Immature natural killer cell (primary cell): ENCODE results near the gene COMMD7. TPM values are rescaled to one million over a fixed set of nuclear protein-coding genes. Genes with fewer than 3 reads are reported as not detected.

Experiments used
- DNase-seq, 3 donors: peaks; one replicate each; pipeline ENCODE4 v3.0.0; 2022; ENCODE audit warnings: mixed read lengths in 1 of 3
- H3K27ac Mint-ChIP-seq, 6 donors: one replicate each; pipeline ENCODE4 v1.8.0; 2020; ENCODE audit warnings: mixed read lengths in 6 of 6, mild to moderate bottlenecking in 5 of 6, inconsistent platforms in 4 of 6, moderate library complexity in 3 of 6
- H3K27me3 Mint-ChIP-seq, 3 donors: one replicate each; pipeline ENCODE4 v1.8.0; 2020 to 2021; ENCODE audit warnings: low read depth in 3 of 3, mild to moderate bottlenecking in 3 of 3, mixed read lengths in 3 of 3, moderate library complexity in 3 of 3, inconsistent platforms in 1 of 3
- H3K36me3 Mint-ChIP-seq, 3 donors: one replicate each; pipeline ENCODE4 v1.8.0; 2020; ENCODE audit warnings: mixed read lengths in 3 of 3, inconsistent platforms in 2 of 3, mild to moderate bottlenecking in 2 of 3
- H3K4me1 Mint-ChIP-seq, 2 donors: one replicate each; pipeline ENCODE4 v1.8.0; 2020; ENCODE audit warnings: inconsistent platforms in 2 of 2, mild to moderate bottlenecking in 2 of 2, mixed read lengths in 2 of 2, moderate library complexity in 1 of 2
- H3K4me3 Mint-ChIP-seq, 5 donors: one replicate each; pipeline ENCODE4 v1.8.0; 2020; ENCODE audit warnings: mild to moderate bottlenecking in 5 of 5, mixed read lengths in 5 of 5, inconsistent platforms in 3 of 5, moderate library complexity in 3 of 5
- H3K9me3 Mint-ChIP-seq, 6 donors: one replicate each; pipeline ENCODE4 v1.8.0; 2020; ENCODE audit warnings: mild to moderate bottlenecking in 6 of 6, mixed read lengths in 6 of 6, inconsistent platforms in 4 of 6, moderate library complexity in 3 of 6
- polyA plus RNA-seq, 3 donors: library from polyadenylated mRNA; unstranded; fragments of 300-500 nt; fragmentation: Illumina TruSeq; gene quantifications; one replicate each; pipeline ENCODE4 v1.2.3, GENCODE V29; 2021

COMMD7 gene
- polyA plus RNA-seq, 3 donors from 2014 or later, result 166 to 265 (median 208) TPM

DNA sequence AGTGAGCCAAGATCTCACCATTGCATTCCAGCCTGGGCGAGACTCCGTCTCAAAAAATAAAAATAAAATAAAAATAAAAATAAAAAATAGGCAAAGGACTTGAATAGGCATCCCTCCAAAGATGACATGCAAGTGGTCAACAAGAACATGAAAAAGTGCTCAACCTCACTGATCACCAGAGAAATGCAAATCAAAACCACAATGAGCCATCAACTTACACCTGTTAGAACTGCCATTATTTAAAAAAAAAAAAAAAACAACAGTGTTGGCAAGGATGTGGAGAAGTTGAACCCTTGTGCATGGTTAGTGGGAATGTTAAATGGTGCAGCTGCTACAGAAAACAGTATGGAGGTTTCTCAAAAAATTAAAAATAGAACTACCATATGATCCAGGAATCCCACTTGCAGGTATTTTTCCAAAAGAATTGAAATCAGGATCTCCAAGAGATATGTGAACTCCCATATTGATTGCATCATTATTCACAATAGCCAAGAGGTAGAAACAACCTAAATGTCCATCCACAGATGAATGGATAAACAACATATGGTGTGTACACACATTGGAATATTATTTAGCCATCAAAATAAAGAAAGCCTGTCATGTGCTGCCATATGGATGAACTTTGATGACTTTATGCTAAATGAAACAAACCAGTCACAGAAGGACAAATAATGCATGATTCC, 72.4 kb downstream of the COMMD7 start:
- no peak overlapping the region for H3K27ac Mint-ChIP-seq
- no peak for DNase-seq
- peaks cover 0 to 3% (median 0%) of the 10 kb centered on the region in 3 donors for H3K27me3 Mint-ChIP-seq
- no peaks in the 10 kb centered on the region for H3K36me3 Mint-ChIP-seq
- no peaks in the 10 kb centered on the region for H3K9me3 Mint-ChIP-seq
- no peak overlapping the region for H3K4me3 Mint-ChIP-seq
- peaks cover 28 to 40% of the 10 kb centered on the region in 2 donors for H3K4me1 Mint-ChIP-seq

DNA sequence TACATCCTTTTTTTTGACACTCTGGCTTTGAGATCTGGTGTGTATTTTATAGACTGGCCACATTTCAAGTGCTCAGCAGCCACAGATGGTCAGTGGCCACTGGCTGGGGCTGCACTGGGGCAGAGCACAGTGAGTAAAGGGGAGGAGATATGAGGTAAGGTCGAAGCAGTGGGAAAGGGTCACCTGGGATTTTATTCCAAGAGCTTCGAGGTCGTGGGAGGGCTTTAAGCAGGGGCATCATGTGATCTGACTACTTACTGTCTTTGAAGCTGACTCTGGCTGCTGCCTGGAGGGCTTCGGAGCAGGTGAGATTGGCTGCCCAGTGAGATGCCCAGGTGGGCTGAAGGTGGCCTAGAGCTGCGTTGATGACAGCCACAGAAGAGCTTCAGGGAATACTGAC, 76.2 kb downstream of the COMMD7 start:
- no peaks in the 10 kb centered on the region for H3K36me3 Mint-ChIP-seq
- no peaks in the 10 kb centered on the region for H3K9me3 Mint-ChIP-seq
- no peaks in the 10 kb centered on the region for H3K27me3 Mint-ChIP-seq
- peak overlapping the region in 2 of 6 donors; percentile 41 to 46 for H3K27ac Mint-ChIP-seq
- no peak for DNase-seq
- no peak overlapping the region for H3K4me3 Mint-ChIP-seq
- H3K4me1 Mint-ChIP-seq, result peaks cover 11 to 20% of the 10 kb centered on the region in 2 donors

DNA sequence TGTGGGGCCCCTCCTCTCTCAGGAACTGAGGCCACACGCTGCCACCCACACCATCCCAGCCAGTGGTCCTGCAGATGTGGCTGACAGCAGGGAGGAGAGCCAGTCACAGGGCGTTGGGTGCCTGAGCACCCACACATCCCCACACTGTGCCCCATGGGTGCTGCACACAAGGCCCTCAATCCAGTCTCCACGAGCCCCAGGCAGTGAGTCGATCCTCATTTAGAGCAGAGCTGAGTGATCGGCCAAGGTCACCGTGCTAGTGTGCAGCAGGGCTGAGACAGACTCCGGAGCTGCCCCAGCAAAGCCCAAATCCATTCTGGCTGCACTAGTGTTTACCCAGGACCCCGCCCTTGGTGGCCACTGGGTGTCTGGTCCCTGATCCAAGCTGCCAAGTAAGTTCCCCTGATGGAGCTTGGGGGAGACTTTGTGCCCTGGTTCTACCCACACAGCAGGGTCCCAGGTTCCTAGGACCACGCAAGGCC, 78.5 kb downstream of the COMMD7 start:
- peak overlapping the region in 3 of 6 donors; percentile 12 to 71 (median 17) for H3K27ac Mint-ChIP-seq
- H3K9me3 Mint-ChIP-seq, result no peaks in the 10 kb centered on the region
- no peaks in the 10 kb centered on the region for H3K27me3 Mint-ChIP-seq
- H3K36me3 Mint-ChIP-seq, result no peaks in the 10 kb centered on the region
- H3K4me3 Mint-ChIP-seq, result peak overlapping the region in 1 of 5 donors; percentile 59
- peaks cover 9 to 14% of the 10 kb centered on the region in 2 donors for H3K4me1 Mint-ChIP-seq
- DNase-seq, result peak in 1 of 3 donors; percentile 20

DNA sequence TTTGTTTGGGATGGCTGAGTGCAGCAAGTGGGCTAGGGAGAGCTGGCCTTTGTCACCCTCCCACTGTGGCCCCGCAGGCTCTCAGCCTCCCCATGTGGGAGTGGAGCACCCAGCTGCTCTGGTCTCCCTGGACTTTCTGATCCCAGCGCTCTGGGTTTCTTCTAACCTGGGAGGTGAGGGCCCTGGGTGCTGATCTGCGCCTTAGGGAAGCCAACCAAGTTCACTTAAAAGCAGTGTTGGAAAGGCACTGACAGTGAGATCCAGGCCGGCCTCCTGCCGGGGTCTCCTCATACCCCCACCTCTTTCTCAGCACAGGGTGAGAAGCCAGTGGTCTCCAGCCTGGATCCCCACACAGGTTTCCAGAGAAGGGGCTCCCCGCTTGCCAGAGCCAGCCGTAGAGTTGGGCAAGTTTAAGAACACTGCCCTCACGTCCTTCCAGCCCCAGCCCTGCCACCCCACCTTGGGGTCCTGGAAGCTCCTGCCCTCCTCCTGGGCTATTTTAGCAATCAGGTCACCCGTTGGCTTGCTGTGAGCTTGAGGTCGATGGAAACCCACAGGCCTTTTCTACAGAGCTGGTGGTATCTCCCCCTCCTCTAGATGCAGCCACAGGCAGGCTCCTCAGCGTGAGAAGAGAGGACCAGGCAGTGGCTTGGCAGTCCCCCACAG, 79.1 kb downstream of the COMMD7 start:
- H3K27me3 Mint-ChIP-seq, result no peaks in the 10 kb centered on the region
- H3K36me3 Mint-ChIP-seq, result no peaks in the 10 kb centered on the region
- no peaks in the 10 kb centered on the region for H3K9me3 Mint-ChIP-seq
- H3K27ac Mint-ChIP-seq, result peak overlapping the region in 1 of 6 donors; percentile 12
- no peak overlapping the region for H3K4me3 Mint-ChIP-seq
- no peak for DNase-seq
- H3K4me1 Mint-ChIP-seq, result peaks cover 9 to 14% of the 10 kb centered on the region in 2 donors

DNA sequence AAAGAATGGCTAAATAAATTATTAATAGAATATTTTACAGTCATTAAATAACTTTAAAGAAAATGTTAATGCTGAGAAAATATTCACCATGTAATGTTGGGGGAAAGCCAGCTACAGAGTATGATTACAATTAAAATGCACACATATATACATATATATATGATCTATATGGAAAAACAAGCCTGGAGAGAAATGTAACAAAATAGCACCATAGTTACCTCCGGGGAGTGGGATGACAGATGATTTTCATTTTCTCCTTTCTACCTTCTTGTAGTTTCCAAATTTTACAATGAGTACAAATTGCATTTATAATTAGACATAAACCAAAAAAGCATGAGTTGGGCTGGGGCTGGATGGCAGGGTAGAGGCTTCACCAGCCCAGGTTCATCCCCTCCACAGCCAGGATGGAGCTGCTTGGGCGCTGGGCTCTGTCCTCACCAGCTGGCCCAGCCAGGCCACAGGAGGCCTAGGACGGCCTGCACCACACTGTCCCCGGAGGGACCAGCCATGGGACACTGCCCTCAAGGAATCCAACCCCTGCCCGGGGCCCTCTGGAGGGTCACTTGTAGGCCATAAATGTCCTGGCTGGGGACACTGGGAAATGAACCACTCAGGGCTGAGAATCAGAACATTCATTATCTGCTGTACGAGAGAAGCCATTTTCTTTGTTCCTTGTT, 79.8 kb downstream of the COMMD7 start:
- no peaks in the 10 kb centered on the region for H3K36me3 Mint-ChIP-seq
- no peak for DNase-seq
- no peaks in the 10 kb centered on the region for H3K9me3 Mint-ChIP-seq
- no peak overlapping the region for H3K27ac Mint-ChIP-seq
- H3K27me3 Mint-ChIP-seq, result no peaks in the 10 kb centered on the region
- H3K4me1 Mint-ChIP-seq, result peaks cover 9 to 14% of the 10 kb centered on the region in 2 donors
- no peak overlapping the region for H3K4me3 Mint-ChIP-seq

DNA sequence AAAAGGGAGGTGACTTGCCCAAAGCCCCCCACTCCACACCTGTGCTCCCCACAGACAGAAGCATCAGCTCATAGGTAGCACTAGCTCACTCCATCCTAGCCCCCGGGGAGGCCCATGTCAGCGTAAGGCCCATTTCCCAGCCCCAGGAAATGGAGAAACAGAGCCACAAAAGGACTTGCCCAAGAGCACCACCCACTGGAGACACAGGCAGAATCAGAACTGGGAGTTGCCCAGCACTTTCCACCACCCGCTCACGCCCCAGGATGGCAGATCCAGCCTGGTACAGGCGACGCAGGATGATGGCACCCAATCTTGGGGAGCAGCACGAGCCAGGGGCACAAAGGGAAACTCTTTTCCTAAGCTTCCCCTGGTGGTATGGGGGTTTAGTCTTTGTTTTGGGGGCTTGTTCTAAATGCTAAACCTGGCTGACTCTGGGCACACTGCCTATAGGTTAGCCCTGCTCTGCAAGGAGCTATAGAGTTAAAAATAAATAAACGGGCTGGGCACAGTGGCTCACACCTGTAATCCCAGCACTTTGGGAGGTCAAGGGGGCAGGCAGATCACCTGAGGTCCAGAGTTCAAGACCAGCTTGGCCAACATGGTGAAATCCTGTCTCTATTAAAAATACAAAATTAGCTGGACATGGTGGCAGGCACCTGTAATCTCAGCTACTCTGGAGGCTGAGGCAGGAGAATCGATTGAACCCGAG, 81.3 kb downstream of the COMMD7 start:
- no peak overlapping the region for H3K4me3 Mint-ChIP-seq
- H3K4me1 Mint-ChIP-seq, result peaks cover 9 to 14% of the 10 kb centered on the region in 2 donors
- no peaks in the 10 kb centered on the region for H3K27me3 Mint-ChIP-seq

DNA sequence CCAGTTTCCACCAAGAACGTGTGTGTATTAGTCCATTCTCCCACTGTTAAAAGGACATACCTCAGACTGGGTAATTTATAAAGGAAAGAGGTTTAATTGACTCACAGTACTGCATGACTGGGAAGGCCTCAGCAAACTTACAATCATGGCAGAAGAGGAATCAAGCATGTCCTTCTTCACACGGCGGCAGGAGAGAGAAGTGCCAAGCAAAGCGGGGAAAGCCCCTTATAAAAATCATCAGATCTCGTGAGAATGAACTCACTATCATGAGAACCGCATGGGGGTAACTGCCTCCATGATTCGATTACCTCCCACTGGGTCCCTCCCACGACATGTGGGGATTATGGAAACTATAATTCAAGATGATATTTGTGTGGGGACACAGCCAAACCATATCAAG, 82.6 kb downstream of the COMMD7 start:
- H3K27ac Mint-ChIP-seq, result peak overlapping the region in 1 of 6 donors; percentile 35
- no peaks in the 10 kb centered on the region for H3K36me3 Mint-ChIP-seq
- H3K9me3 Mint-ChIP-seq, result no peaks in the 10 kb centered on the region
- no peaks in the 10 kb centered on the region for H3K27me3 Mint-ChIP-seq
- DNase-seq, result no peak
- H3K4me3 Mint-ChIP-seq, result no peak overlapping the region
- peaks cover 9 to 14% of the 10 kb centered on the region in 2 donors for H3K4me1 Mint-ChIP-seq

More for the DNA sequence above, 81.3 kb downstream of the COMMD7 start:
- H3K9me3 Mint-ChIP-seq, result no peaks in the 10 kb centered on the region
- H3K36me3 Mint-ChIP-seq, result no peaks in the 10 kb centered on the region
- no peak overlapping the region for H3K27ac Mint-ChIP-seq
- DNase-seq, result no peak

DNA sequence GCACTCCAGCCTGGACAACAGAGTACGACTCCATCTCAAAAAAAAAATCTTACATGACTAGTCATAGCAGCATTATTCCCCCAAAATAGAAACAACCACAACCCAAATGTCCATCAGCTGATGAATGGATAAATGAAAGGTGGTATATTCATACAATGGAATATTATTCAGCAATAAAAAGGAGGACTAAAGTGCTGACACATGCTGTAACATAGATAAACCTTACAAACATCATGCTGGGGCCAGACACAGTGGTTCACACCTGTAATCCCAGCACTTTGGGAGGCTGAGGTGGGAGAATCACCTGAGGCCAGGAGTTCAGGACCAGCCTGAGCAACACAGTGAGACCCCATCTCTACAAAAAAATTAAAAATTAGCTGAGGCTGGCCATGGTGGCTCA, 86.4 kb downstream of the COMMD7 start:
- no peak overlapping the region for H3K27ac Mint-ChIP-seq
- no peak for DNase-seq
- no peak overlapping the region for H3K4me3 Mint-ChIP-seq
- no peaks in the 10 kb centered on the region for H3K9me3 Mint-ChIP-seq
- no peaks in the 10 kb centered on the region for H3K36me3 Mint-ChIP-seq
- H3K4me1 Mint-ChIP-seq, result peaks cover 6 to 8% of the 10 kb centered on the region in 2 donors
- H3K27me3 Mint-ChIP-seq, result no peaks in the 10 kb centered on the region

DNA sequence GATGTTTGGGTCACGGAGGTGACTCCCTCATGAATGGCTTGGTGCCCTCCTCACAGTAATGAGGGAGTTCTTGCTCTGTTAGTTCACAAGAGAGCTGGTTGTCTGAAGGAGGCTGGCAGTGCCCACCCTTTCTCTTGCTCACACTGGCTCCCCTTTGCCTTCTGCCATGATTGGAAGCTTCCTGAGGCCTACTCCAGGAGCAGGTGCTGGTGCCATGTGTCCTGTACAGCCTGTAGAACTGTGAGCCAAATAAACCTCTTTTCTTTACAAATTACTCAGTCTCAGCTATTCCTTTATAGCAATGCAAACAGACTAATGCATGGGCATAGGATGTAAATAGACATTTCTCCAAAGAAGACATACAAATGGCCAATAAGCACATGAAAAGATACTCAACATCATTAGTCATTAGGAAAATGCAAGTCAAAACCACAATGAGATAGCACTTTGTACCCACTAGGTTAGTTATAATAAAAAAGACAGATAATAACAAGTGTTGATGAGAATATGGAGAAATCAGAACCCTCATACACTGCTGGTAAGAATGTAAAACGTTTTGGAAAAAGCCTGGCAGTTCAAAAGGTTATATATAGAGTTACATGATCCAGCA, 87.3 kb downstream of the COMMD7 start:
- no peak for DNase-seq
- peaks cover 0 to 4% (median 0%) of the 10 kb centered on the region in 3 donors for H3K27me3 Mint-ChIP-seq
- no peaks in the 10 kb centered on the region for H3K36me3 Mint-ChIP-seq
- H3K27ac Mint-ChIP-seq, result peak overlapping the region in 1 of 6 donors; percentile 21
- no peaks in the 10 kb centered on the region for H3K9me3 Mint-ChIP-seq
- peaks cover 10 to 13% of the 10 kb centered on the region in 2 donors for H3K4me1 Mint-ChIP-seq
- no peak overlapping the region for H3K4me3 Mint-ChIP-seq

DNA sequence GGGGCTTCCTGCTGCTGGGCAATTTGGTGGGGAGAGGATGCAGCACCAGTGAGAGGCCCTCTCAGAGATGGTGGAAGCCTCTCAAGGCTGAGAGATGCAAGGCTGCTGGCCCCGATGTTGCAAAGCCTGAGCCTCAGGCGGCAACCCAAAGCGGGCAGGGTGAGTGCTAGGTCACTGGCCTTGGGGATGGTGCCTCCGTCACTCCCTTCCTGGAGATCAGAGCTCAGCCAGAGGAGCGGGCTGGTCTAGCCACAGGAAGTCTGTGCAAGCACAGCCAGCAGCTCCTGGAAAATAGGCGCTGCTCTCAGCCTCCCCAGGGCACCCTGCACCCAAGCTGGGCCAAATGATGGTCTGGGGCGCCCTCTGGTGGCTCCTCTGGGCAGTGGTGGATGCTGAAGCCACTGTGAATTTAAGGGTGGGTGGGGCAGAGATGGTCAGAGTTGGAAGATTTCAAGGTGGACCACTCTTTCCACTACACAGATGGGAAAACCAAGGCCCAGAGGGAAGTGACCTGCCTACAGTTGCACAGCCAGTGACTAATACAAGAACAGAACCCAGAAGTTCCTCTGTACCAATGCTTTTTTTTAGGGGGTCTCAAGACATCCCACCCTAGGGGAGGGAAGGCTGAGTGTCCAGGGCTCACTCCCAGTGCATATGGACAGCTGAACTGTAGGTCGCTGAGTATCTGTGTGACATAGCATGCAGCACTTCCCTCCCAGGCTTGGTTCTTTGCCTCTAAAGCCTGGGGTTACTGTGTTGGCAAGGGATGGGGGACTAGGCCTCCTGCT, 90.3 kb downstream of the COMMD7 start:
- H3K27me3 Mint-ChIP-seq, result peaks cover 0 to 4% (median 0%) of the 10 kb centered on the region in 3 donors
- H3K4me3 Mint-ChIP-seq, result peak overlapping the region in 4 of 5 donors; percentile 7 to 57 (median 44)
- no peaks in the 10 kb centered on the region for H3K36me3 Mint-ChIP-seq
- H3K27ac Mint-ChIP-seq, result no peak overlapping the region
- peaks cover 10 to 13% of the 10 kb centered on the region in 2 donors for H3K4me1 Mint-ChIP-seq
- H3K9me3 Mint-ChIP-seq, result no peaks in the 10 kb centered on the region
- DNase-seq, result peak; percentile 81 to 86 (median 83)
